Tibial artery (tissue), 4 donors: ENCODE results near the gene AGRN.

Experiments
- DNase-seq, 2 donors: peaks; one replicate each; pipeline ENCODE4 v3.0.0-alpha.2; 2019
- H3K27ac ChIP-seq, 2 donors: fragments of 200-600 bp; sonication (generic) in 1 of 2; 1 replicate in 1 of 2; 2 replicates in 1 of 2; pipeline ENCODE4 v1.5.1; 2018 to 2019; ENCODE audit warnings: mild to moderate bottlenecking in 1 of 2
- H3K27me3 ChIP-seq, 2 donors: fragments of 200-600 bp; sonication (generic) in 1 of 2; one replicate each; pipeline versions ENCODE4 v1.5.1 to v1.6.0; 2016 to 2019
- H3K36me3 ChIP-seq, 3 donors: fragments of 200-600 bp; sonication (generic) in 2 of 3; one replicate each; pipeline ENCODE4 v1.5.1; 2016 to 2019; ENCODE audit warnings: mild to moderate bottlenecking in 2 of 3
- H3K4me1 ChIP-seq, 4 donors: fragments of 200-600 bp; sonication (generic) in 2 of 4; 1 replicate in 3 of 4; 2 replicates in 1 of 4; pipeline ENCODE4 v1.5.1; 2016 to 2019
- H3K4me3 ChIP-seq, 2 donors: fragments of 200-600 bp; sonication (generic) in 1 of 2; 1 replicate in 1 of 2; 2 replicates in 1 of 2; pipeline ENCODE4 v1.5.1; 2018 to 2019; ENCODE audit warnings: mild to moderate bottlenecking in 2 of 2
- H3K9me3 ChIP-seq, 3 donors: fragments of 200-600 bp; sonication (generic) in 1 of 3; one replicate each; pipeline ENCODE4 v1.5.1; 2016 to 2019
- CTCF ChIP-seq, 2 experiments: fragments of 200-600 bp in 1 of 2; fragments of 450-650 bp in 1 of 2; IDR thresholded peaks; one replicate each; pipeline ENCODE4 v1.5.1; 2017 to 2019; ENCODE audit warnings: antibody characterized with exemption in 2 of 2, mild to moderate bottlenecking in 1 of 2, moderate library complexity in 1 of 2
- intact Hi-C: fragments of 100-400 bp; cut with DNase I; formaldehyde crosslinking; loops from one replicate; pipeline ENCODE4 v1.15.0; 2023; ENCODE audit warnings: low total_unique reads

AGRN gene

GRCh38 chr1:1066403-1067283 is 46.7 kb downstream of the AGRN start:
- peaks cover 0 to 42% (median 22%) of the 10 kb centered on the region in 4 donors for H3K4me1 ChIP-seq

GRCh38 chr1:1067284-1067859 is 47.5 kb downstream of the AGRN start:
- intact Hi-C loops: no loop called here
- H3K4me1 ChIP-seq: peaks cover 0 to 44% (median 22%) of the 10 kb centered on the region in 4 donors

More at GRCh38 chr1:1066403-1067283, 46.7 kb downstream of the AGRN start:
- H3K4me3 ChIP-seq: no peak overlapping the region
- H3K36me3 ChIP-seq: no peaks in the 10 kb centered on the region
- no peak for TF ChIP-seq CTCF (IDR thresholded peaks at IDR 0.05)
- peaks cover 3 to 90% of the 10 kb centered on the region in 2 donors for H3K27me3 ChIP-seq
- DNase-seq: no peak
- no peak overlapping the region for H3K27ac ChIP-seq
- intact Hi-C loops: no loop called here
- H3K9me3 ChIP-seq: no peaks in the 10 kb centered on the region

GRCh38 chr1:1067860-1068516 is 48.1 kb downstream of the AGRN start:
- no peak for DNase-seq
- no peak overlapping the region for H3K4me3 ChIP-seq
- H3K36me3 ChIP-seq: no peaks in the 10 kb centered on the region
- intact Hi-C loops: no loop called here
- H3K27ac ChIP-seq: no peak overlapping the region
- no peak for TF ChIP-seq CTCF (IDR thresholded peaks at IDR 0.05)
- H3K9me3 ChIP-seq: no peaks in the 10 kb centered on the region
- peaks cover 3 to 90% of the 10 kb centered on the region in 2 donors for H3K27me3 ChIP-seq
- H3K4me1 ChIP-seq: peaks cover 0 to 48% (median 22%) of the 10 kb centered on the region in 4 donors

More at GRCh38 chr1:1067284-1067859, 47.5 kb downstream of the AGRN start:
- peaks cover 3 to 90% of the 10 kb centered on the region in 2 donors for H3K27me3 ChIP-seq
- no peaks in the 10 kb centered on the region for H3K9me3 ChIP-seq
- no peak overlapping the region for H3K4me3 ChIP-seq
- no peak for DNase-seq
- TF ChIP-seq CTCF (IDR thresholded peaks at IDR 0.05): no peak
- no peaks in the 10 kb centered on the region for H3K36me3 ChIP-seq
- no peak overlapping the region for H3K27ac ChIP-seq

- Histone ChIP-seq H3K27me3 (peaks cover 3 to 90% of the 10 kb centered on the region in 2 donors), H3K4me3 (peak overlapping the region; percentile 41 to 52), H3K9me3 (no peaks in the 10 kb centered on the region), H3K27ac (no peak overlapping the region), H3K36me3 (no peaks in the 10 kb centered on the region), H3K4me1 (peaks cover 0 to 49% (median 22%) of the 10 kb centered on the region in 4 donors)
- intact Hi-C loops: no loop called here
- no peak for TF ChIP-seq CTCF (IDR thresholded peaks at IDR 0.05)
- no peak for DNase-seq
Observed at GRCh38 chr1:1068517-1069055, 48.7 kb downstream of the AGRN start.

- no peak for DNase-seq
- H3K27ac ChIP-seq: no peak overlapping the region
- H3K36me3 ChIP-seq: no peaks in the 10 kb centered on the region
- H3K9me3 ChIP-seq: no peaks in the 10 kb centered on the region
- peaks cover 0 to 43% (median 17%) of the 10 kb centered on the region in 4 donors for H3K4me1 ChIP-seq
- H3K4me3 ChIP-seq: peak overlapping the region; percentile 41 to 52
- H3K27me3 ChIP-seq: peaks cover 3 to 90% of the 10 kb centered on the region in 2 donors
- intact Hi-C loops: no loop called here
- no peak for TF ChIP-seq CTCF (IDR thresholded peaks at IDR 0.05)
Observed at GRCh38 chr1:1069056-1069710, 49.3 kb downstream of the AGRN start.
